HepG2 (cell line): ENCODE measurements around the gene FAM168A. TPM values are rescaled to one million over a fixed set of nuclear protein-coding genes. Genes with fewer than 3 reads are reported as not detected.
"Not testable (repeated sequence)": the region's sequence is repeated elsewhere in the genome, so short reads cannot be mapped to it uniquely, and the experiment has no call there.

Experiments
- ATAC-seq: fragments of 200-7000 bp; cut with Tn5 transposase; 3 replicates; pipeline ENCODE4 v1.9.1; 2020; ENCODE audit warnings: mild to moderate bottlenecking, moderate library complexity
- BruUV-seq: library from RNA; stranded (reverse); fragments of 400-500 nt; replicated peaks from 2 replicates; lab custom pipeline; 2021; lab: Mats Ljungman, UMichigan
- CTCF ChIA-PET: fragments of 300-600 bp; formaldehyde crosslinking; extraction: SDS; loops from one replicate; lab custom pipeline; 2021; ENCODE audit warnings: low total read pairs, inconsistent platforms, low intra/inter-chr PET ratio; lab: Yijun Ruan, JAX
- POLR2A ChIA-PET: fragments of 350-600 bp; sonication (Branson Sonifier 250); formaldehyde crosslinking; loops from one replicate; lab custom pipeline; 2020; ENCODE audit warnings: antibody characterized with exemption, inconsistent platforms; lab: Yijun Ruan, JAX
- DNase-seq: peaks from one replicate; pipeline ENCODE4 v3.0.0-alpha.2; 2015; ENCODE audit warnings: low spot score
- FAIRE-seq: peaks from 3 replicates; lab custom pipeline; 2011; peaks lifted over from hg19 to GRCh38; lab: Jason Lieb, UNC
- H2AFZ ChIP-seq: one replicate; pipeline ENCODE4 v1.6.1; 2011; ENCODE audit warnings: low read length, inconsistent platforms
- H3K27ac ChIP-seq: fragments of 300-600 bp; 3 replicates; pipeline ENCODE4 v1.8.0; 2011; ENCODE audit warnings: mixed run types, mild to moderate bottlenecking, mixed read lengths, low read length, inconsistent platforms; ENCODE audit not compliant: insufficient read depth; ENCODE audit errors: extremely low read length
- H3K27me3 ChIP-seq, 2 experiments: fragments of 200-600 bp in 1 of 2; 2 replicates in 1 of 2; 3 replicates in 1 of 2; pipeline versions ENCODE4 v1.6.0 to v1.8.0; 2011; ENCODE audit warnings: low read length in 2 of 2, mild to moderate bottlenecking in 2 of 2, moderate library complexity in 2 of 2, inconsistent platforms in 1 of 2; ENCODE audit not compliant: insufficient read depth in 2 of 2, control insufficient read depth in 1 of 2
- H3K36me3 ChIP-seq, 2 experiments: fragments of 200-600 bp in 1 of 2; replicated peaks in 1 of 2; 2 replicates in 1 of 2; 3 replicates in 1 of 2; pipeline versions ENCODE4 v1.5.1 to v1.8.0; 2011; ENCODE audit warnings: low read length in 2 of 2, inconsistent platforms in 1 of 2; ENCODE audit not compliant: insufficient read depth in 2 of 2, control insufficient read depth in 1 of 2
- H3K4me1 ChIP-seq: 2 replicates; pipeline ENCODE4 v1.5.1; 2012; ENCODE audit warnings: low read length, inconsistent platforms; ENCODE audit not compliant: insufficient read depth
- H3K4me2 ChIP-seq: 2 replicates; pipeline ENCODE4 v1.6.0; 2011; ENCODE audit warnings: low read depth, low read length, inconsistent platforms
- H3K4me3 ChIP-seq, 3 experiments: fragments of 200-600 bp in 1 of 3; sonication (generic), shearing (Covaris generic) in 1 of 3; replicated peaks in 1 of 3; 2 replicates each; pipeline ENCODE4 v1.5.1; 2011 to 2016; ENCODE audit warnings: low read length in 3 of 3, inconsistent platforms in 2 of 3, low read depth in 2 of 3, mild to moderate bottlenecking in 2 of 3, control low read depth in 1 of 3, mixed read lengths in 1 of 3; ENCODE audit not compliant: insufficient read depth in 1 of 3
- H3K79me2 ChIP-seq: one replicate; pipeline ENCODE4 v1.6.1; 2011; ENCODE audit warnings: low read length, inconsistent platforms; ENCODE audit not compliant: insufficient read depth
- H3K9ac ChIP-seq: 2 replicates; pipeline ENCODE4 v1.6.0; 2011; ENCODE audit warnings: mild to moderate bottlenecking, low read depth, low read length, inconsistent platforms; ENCODE audit not compliant: insufficient read depth
- H3K9me3 ChIP-seq: 2 replicates; pipeline ENCODE4 v1.5.1; 2012; ENCODE audit warnings: mild to moderate bottlenecking, low read length
- H4K20me1 ChIP-seq: 2 replicates; pipeline ENCODE4 v1.6.0; 2011; ENCODE audit warnings: inconsistent platforms, mild to moderate bottlenecking, low read length, moderate library complexity; ENCODE audit not compliant: insufficient read depth
- AKAP8 ChIP-seq: sonication (generic); formaldehyde crosslinking; IDR thresholded peaks from 2 replicates; pipeline ENCODE4 v1.5.1; 2020; ENCODE audit warnings: mild to moderate bottlenecking, missing genetic modification reagents
- ZNF33A ChIP-seq: sonication (generic); formaldehyde crosslinking; IDR thresholded peaks from 2 replicates; pipeline ENCODE4 v1.5.1; 2020; ENCODE audit warnings: missing genetic modification reagents, mild to moderate bottlenecking, moderate library complexity, borderline replicate concordance
- WGBS: methylation state at CpG from one replicate; pipeline ENCODE4 v1.1.6; 2017; ENCODE audit warnings: low lambda C conversion rate; 5-methylcytosine and 5-hydroxymethylcytosine counted together
- in situ Hi-C: cut with HindIII; loops from 2 replicates; pipeline ENCODE4 v1.10.0; 2017; ENCODE audit warnings: low pct_unique_long_range_greater_than_20kb; ENCODE audit not compliant: extremely low pct_ligation_motif_present
- intact Hi-C: fragments of 100-400 bp; cut with micrococcal nuclease; formaldehyde crosslinking; loops from one replicate; pipeline ENCODE4 v1.10.0; 2022; ENCODE audit not compliant: unreplicated experiment
- polyA plus RNA-seq, 8 experiments: library from polyadenylated mRNA; depleted of rRNA in 3 of 8; stranded (reverse) in 7 of 8; unstranded in 1 of 8; fragments of >200 nt; fragmentation: Illumina TruSeq in 4 of 8; extraction: Trizol in 4 of 8; gene quantifications; 2 replicates each; pipeline versions ENCODE4 v1.2.1 to v1.2.3, GENCODE V29; 2011 to 2016; ENCODE audit warnings: low read depth in 4 of 8, missing spikeins in 1 of 8, mixed read lengths in 1 of 8; ENCODE audit not compliant: insufficient read depth in 1 of 8
- total RNA-seq, 5 experiments: library from RNA; depleted of rRNA; stranded (reverse); fragments of >200 nt; fragmentation: Illumina TruSeq; extraction: Trizol; gene quantifications; 2 replicates each; pipeline ENCODE4 v1.2.3, GENCODE V29; 2016; ENCODE audit warnings: low read depth in 1 of 5
- TF ChIP-seq, protein P1 (sequence below): sonication (generic); formaldehyde crosslinking; IDR thresholded peaks from 2 replicates; pipeline ENCODE4 v1.5.0; 2020; ENCODE audit warnings: mild to moderate bottlenecking, missing genetic modification reagents, borderline replicate concordance

Gene FAM168A
- total and polyA plus RNA-seq, 2 of the 13 experiments (the other 11 are each of a cell fraction or from before 2014, with no cell fraction given): 13.9 to 15.8 TPM

DNA sequence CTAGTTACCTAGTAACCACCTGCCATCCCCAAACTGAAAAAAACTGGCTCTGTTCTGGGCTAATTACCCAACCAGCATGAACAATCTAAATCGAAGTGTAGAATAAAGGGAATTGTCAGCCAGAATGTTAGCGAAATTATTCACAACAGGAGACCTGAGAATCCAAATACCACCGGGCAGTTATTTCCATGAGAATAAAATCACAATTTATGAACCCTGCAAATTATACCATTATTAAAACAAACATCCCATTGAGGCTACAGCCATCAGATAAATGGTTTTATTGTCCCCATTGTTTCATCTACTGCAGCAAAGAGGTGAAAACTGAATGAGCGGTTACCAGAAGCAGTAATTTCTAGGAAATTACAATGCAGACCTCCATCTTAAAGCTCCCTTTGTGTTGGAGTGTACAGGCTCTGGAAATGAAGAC is 21.7 kb downstream of the FAM168A start (continued):
- TF ChIP-seq, protein P1, sequence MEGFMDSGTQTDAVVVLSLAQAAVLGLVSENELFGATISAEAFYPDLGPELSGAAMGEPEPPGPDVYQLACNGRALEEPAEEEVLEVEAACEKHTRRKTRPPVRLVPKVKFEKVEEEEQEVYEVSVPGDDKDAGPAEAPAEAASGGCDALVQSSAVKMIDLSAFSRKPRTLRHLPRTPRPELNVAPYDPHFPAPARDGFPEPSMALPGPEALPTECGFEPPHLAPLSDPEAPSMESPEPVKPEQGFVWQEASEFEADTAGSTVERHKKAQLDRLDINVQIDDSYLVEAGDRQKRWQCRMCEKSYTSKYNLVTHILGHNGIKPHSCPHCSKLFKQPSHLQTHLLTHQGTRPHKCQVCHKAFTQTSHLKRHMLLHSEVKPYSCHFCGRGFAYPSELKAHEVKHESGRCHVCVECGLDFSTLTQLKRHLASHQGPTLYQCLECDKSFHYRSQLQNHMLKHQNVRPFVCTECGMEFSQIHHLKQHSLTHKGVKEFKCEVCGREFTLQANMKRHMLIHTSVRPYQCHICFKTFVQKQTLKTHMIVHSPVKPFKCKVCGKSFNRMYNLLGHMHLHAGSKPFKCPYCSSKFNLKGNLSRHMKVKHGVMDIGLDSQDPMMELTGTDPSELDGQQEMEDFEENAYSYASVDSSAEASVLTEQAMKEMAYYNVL: no peak
- no peak for TF ChIP-seq ZNF33A (CRISPR knock-in tag)
- no peak for TF ChIP-seq AKAP8 (CRISPR knock-in tag)

DNA sequence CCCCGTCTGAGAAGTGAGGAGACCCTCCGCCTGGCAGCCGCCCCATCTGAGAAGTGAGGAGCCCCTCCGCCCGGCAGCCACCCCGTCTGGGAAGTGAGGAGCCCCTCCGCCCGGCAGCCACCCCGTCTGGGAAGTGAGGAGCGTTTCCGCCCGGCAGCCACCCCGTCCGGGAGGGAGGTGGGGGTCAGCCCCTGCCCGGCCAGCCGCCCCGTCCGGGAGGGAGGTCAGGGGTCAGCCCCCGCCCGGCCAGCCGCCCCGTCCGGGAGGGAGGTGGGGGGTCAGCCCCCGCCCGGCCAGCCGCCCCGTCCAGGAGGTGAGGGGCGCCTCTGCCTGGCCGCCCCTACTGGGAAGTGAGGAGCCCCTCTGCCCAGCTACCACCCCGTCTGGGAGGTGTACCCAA is 25.9 kb downstream of the FAM168A start:
- H3K4me1 ChIP-seq, H3K79me2 ChIP-seq, POLR2A ChIA-PET, BruUV-seq, DNase-seq, H3K36me3 ChIP-seq, H3K27me3 ChIP-seq, in situ Hi-C loops, H3K9me3 ChIP-seq, H2AFZ ChIP-seq, H3K27ac ChIP-seq, H3K4me2 ChIP-seq, H3K4me3 ChIP-seq, ATAC-seq, H3K9ac ChIP-seq, intact Hi-C loops, CTCF ChIA-PET, H4K20me1 ChIP-seq, FAIRE-seq: not testable (repeated sequence)
- WGBS: 96% methylated on average over 11 of the region's 30 CpGs
